NOMO-1 treated with DMSO at 0.1 percent for 48 hours (cell line): ENCODE results near the gene NPAS2.

ENCODE experiments used
- DNase-seq: peaks from one replicate; lab custom pipeline; 2025; ENCODE audit not compliant: unreplicated experiment; lab: John Stamatoyannopoulos, UW

Gene NPAS2

GRCh38 chr2:101004620-101005325, 184.8 kb downstream of the NPAS2 start:
- no peak for DNase-seq

- DNase-seq = no peak
Measured at GRCh38 chr2:101006065-101006715, 186.3 kb downstream of the NPAS2 start.

GRCh38 chr2:101007415-101008345, 187.7 kb downstream of the NPAS2 start:
- DNase-seq = no peak

GRCh38 chr2:101011152-101011551, 191.2 kb downstream of the NPAS2 start:
- no peak for DNase-seq

- no peak for DNase-seq
Measured at GRCh38 chr2:101012054-101012705, 192.2 kb downstream of the NPAS2 start.

- DNase-seq = peak; percentile 19
Measured at GRCh38 chr2:101012706-101013181, 192.8 kb downstream of the NPAS2 start.

GRCh38 chr2:101014264-101014857, 194.4 kb downstream of the NPAS2 start:
- no peak for DNase-seq

- no peak for DNase-seq
Measured at GRCh38 chr2:101017371-101017770, 197.4 kb downstream of the NPAS2 start.

- DNase-seq = no peak
Measured at GRCh38 chr2:101018934-101019333, 199.0 kb downstream of the NPAS2 start.

GRCh38 chr2:101022221-101022620, 202.3 kb downstream of the NPAS2 start:
- DNase-seq = no peak

GRCh38 chr2:101023327-101024107, 203.6 kb downstream of the NPAS2 start:
- no peak for DNase-seq

GRCh38 chr2:101025561-101025960, 205.6 kb downstream of the NPAS2 start:
- no peak for DNase-seq

- DNase-seq = no peak
Measured at GRCh38 chr2:101026253-101026701, 206.3 kb downstream of the NPAS2 start.

GRCh38 chr2:101026923-101027469, 207.1 kb downstream of the NPAS2 start:
- DNase-seq = no peak

GRCh38 chr2:101027852-101028251, 207.9 kb downstream of the NPAS2 start:
- no peak for DNase-seq

- DNase-seq = peak; percentile 71
Measured at GRCh38 chr2:101030866-101031554, 211.1 kb downstream of the NPAS2 start.

GRCh38 chr2:101032084-101032776, 212.3 kb downstream of the NPAS2 start:
- DNase-seq = no peak

GRCh38 chr2:101036562-101036961, 216.6 kb downstream of the NPAS2 start:
- peak; percentile 30 for DNase-seq
